ENCODE results near the gene CFAP107.
"Not testable (repeated sequence)": the region's sequence is repeated elsewhere in the genome, so short reads cannot be mapped to it uniquely, and the experiment has no call there.

CFAP107 gene, protein sequence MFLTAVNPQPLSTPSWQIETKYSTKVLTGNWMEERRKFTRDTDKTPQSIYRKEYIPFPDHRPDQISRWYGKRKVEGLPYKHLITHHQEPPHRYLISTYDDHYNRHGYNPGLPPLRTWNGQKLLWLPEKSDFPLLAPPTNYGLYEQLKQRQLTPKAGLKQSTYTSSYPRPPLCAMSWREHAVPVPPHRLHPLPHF

DNA sequence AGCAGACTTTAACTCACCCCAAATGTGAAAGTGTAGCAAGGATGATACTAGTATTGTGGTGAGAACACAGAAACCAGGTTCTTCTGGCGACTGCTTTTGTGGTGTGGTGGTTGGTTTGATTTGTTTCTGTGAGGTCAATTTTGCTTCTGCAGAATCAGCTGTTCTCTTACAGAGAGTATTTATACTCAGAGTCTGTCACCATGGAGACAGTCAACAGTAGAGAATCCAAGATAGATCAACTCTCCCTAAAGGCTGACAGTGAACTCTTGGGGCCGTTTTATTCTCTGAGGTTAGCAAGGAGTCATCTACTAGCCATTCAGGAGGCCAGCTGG, at the start of gene CFAP107:
Gene CFAP107 (plus strand): TSS at position 209 of the 332 bp plus-strand sequence. CDS start 231 bp downstream, outside the sequence.
- no peak for DNase-seq

DNA sequence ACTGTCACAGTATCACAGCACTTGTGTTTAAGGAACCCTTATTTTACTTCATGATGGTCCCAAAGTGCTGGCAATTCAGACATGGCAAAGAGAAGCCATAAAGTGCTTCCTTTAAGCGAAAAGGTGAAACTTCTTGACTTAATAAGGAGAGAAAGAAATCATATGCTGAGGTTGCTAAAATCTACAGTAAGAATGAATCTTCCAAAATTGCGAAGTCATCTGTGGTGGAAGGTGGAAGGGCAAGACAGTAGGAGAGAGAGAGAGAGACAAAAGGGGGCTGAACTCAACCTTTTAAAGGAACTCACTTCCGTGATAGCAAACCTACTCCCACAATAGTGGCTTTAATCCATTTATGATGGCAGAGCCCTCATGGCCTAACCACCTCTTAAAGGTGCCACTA, 49.3 kb upstream of the CFAP107 start:
- no peak for DNase-seq

- DNase-seq = no peak
Observed at GRCh38 chr1:12697397-12697796, 48.6 kb upstream of the CFAP107 start.

DNA sequence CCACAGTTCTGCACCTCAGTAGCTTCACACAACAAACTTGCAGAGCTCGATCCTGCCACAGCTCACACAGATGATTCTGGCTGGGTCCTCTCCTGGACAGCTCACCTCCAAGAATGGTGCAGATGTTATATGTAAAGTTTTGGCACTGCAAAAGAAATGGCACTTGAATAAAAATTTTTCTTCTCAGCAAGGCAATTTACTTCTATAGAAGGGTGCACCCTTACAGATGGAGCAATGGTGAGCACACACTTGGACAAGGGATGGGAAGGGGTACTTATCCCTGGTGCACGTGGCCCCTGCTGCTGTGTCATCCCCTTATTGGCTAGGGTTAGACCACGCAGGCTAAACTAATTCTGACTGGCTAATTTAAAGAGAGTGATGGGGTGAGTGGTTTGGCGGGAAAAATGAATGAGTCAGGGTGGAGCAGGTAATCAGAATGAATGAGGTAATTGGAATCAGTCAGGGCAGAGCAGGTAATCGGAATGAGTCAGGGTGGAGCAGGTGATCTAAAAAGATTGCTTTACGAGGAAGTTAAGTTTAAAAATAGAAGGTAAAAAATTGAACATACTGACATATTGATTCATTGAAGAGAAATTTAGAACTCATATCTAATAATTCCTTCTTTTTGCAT, 42.1 kb upstream of the CFAP107 start:
- no peak for DNase-seq

DNA sequence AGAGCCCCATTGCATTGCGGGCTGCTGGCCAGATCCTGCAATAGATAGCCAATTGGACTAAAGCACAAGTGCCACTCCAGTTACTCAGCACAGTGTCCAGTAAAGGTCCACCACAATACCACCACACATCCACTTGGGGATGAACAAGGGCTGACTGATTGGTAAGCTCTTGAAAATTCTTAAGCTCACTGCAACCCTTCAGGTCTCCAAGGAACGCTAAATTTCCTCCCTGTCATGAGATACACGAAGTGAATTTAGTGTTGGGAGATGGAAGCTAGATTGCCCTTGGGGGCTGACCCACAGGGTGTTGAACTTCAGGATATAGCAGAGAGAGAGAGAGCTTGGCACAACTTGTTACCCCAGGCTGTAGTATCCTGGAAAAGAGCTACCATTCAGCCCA, 39.9 kb upstream of the CFAP107 start:
- DNase-seq = no peak

- DNase-seq = no peak
Observed at GRCh38 chr1:12708396-12709090, 37.5 kb upstream of the CFAP107 start.

- no peak for DNase-seq
Observed at GRCh38 chr1:12709091-12709491, 36.9 kb upstream of the CFAP107 start.

DNA sequence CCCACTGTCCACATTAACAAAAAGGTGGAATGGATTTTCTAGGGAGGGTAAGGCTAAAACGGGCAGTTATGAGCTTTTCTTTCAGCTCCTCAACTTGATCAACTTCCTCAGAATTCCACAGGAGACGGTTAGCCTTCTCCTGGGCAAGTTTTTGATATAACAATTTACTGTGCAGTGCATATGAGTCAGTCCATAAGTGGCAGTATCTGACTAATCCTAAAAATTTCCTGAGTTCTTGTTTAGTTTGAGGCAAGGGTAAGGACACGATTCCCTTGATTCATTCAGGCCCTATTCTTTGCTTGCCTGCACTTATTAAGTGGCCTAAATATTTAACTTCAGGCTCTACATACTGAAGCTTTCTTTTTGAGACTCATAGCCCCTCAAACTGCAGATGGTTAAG, 36.3 kb upstream of the CFAP107 start:
- no peak for DNase-seq

GRCh38 chr1:12711536-12711935, 34.5 kb upstream of the CFAP107 start:
- no peak for DNase-seq

DNA sequence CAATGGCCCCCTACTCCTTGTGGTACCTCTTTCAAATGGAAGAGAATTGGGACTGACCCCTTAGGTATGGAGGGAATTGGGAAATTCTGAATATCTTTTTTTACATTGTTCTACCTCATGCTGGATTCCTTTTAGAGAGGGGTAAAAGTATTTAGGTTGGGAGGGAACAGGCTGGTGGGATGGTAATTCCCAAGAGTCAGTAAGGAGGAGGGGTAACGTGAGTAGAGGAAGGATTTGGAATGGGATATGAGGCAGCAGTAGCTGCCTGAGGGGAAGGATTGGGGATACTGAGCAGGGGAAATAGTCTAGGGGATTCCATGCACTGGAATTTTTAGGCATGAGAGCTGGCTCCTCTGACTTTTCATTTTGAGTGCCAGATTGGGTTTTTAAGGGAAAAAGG, 33.9 kb upstream of the CFAP107 start:
- DNase-seq = no peak

DNA sequence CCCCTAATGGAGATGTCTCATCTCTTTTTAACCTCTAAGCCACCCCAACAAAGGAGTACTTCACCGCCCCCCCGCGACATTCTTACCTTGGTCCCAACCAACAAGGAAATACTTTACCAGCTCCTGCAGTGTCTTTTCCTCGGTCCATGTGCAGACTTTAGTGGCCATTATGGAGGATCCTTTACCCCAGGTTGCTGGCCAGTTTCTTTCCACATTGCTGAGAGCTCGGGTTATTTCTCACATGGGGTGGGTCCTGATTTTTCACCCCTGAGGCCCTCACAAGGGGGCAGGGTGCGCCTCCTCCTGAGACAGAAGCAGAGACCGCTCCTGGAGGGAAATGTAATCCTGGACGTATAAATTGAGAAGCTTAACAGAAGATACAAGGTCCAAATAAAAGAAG, 33.1 kb upstream of the CFAP107 start:
- no peak for DNase-seq

GRCh38 chr1:12713651-12714050, 32.3 kb upstream of the CFAP107 start:
- not testable (repeated sequence) for DNase-seq

DNA sequence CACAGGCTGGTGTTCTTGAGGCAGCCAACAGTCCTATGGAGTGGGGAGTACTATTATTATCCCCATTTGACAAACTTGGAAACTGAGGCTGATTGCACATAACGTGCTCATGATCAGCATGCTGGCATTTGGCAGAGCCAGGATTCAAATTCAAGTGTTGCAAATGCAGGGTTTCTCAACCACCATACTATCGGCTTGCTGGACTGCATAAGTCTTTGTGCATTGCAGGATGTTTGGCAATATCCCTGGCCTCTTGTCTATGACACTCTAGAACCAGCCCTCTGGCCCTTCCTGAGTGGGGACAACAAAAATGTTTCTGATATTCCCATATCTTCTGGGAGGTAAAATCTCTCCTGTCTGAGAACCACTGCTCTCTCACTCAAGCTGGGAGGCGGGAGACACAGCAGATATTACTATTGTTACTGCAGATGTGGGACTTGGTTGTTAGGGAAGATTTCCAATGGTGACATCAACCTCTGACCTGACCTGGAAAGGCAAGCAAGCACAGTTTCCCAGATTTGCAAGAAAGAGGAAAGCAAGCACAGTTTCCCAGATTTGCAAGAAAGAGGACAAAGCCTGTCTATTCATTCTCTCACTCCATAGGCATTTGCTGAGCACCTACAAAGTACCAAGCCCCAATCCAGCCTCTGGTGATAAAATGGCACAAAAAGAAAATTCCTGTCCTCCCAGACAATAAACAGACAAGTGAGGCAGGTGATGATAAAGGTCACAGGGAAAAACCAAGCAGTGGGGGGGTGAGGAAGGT, 31.1 kb upstream of the CFAP107 start:
- no peak for DNase-seq

DNA sequence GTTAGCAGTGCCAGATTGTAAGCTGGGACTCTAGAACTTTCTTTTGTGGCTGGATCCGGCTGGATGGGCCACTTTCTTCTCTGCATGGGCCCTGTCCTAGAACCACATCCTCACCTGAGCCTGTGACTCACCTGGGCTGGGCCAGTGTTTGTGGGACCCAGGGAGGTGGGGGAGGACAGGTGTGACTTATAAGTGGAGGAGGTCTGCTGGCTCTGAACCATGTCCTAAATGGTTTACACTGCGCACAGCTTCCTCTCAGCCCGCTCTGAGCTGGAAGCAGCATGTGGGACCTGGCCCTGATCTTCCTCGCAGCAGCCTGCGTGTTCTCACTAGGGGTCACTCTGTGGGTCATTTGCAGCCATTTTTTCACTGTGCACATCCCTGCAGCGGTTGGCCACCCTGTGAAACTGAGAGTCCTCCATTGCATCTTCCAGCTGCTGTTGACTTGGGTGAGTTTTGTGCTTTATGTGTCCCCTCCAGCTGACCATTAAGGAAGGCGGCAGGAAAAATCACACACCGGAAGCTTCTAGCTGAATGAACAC, 30.0 kb upstream of the CFAP107 start, which contains the start of gene AADACL3:
Gene AADACL3 (plus strand): TSS at position 215 of the 542 bp plus-strand sequence. CDS start 67 bp downstream, at position 282.
- no peak for DNase-seq

- no peak for DNase-seq
Observed at GRCh38 chr1:12717301-12717838, 28.6 kb upstream of the CFAP107 start.

DNA sequence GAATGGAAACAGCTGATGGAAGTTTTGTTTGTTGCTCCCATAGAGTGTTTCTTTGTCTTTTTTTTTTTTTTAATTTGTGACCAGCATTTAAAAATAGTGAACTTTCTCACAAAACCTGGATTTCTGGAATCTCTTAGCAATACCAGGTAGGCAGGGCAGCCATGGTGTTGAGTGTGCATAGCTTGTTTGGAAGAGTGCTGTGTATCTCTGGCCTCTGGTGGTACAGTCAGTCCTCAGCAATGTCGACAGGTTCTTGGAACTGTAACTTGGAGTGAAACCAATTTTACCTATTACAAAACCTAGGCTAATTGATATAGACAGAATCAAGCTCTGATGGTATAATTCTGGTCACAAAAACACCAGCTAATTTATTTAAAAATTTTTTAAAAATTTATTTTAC, 23.4 kb upstream of the CFAP107 start:
- no peak for DNase-seq

DNA sequence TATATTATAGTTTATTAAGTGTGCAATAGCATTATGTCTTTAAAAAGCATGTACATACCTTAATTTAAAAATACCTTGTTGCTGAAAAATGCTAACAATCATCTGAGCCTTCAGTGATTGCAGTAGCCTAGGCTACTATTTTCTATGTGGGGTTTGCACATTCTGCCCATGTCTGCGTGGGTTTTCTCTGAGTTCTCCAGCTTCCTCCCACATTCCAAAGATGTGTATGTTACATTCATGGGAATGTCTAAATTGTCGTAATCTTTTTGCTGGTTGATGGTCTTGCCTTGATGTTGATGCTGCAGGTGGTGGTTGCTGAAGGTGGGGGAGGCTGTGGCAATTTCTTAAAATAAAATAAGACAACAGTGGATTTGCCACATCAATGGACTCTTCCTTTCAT, 17.6 kb upstream of the CFAP107 start:
- no peak for DNase-seq

- DNase-seq = no peak
Observed at GRCh38 chr1:12730156-12730555, 15.8 kb upstream of the CFAP107 start.

DNA sequence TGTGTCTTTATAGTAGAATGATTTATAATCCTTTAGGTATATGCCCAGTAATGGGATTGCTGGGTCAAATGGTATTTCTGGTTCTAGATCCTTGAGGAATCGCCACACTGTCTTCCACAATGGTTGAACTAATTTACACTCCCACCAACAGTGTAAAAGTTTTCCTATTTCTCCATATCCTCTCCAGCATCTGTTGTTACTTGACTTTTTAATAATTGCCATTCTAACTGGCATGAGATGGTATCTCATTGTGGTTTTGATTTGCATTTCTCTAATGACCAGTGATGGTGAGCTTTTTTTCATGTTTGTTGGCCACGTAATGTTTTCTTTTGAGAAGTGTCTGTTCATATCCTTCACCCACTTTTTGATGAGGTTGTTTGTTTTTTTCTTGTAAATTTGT, 14.9 kb upstream of the CFAP107 start:
- not testable (repeated sequence) for DNase-seq

- no peak for DNase-seq
Observed at GRCh38 chr1:12734651-12735050, 11.3 kb upstream of the CFAP107 start.

GRCh38 chr1:12738934-12739333, 7.1 kb upstream of the CFAP107 start:
- DNase-seq = no peak

DNA sequence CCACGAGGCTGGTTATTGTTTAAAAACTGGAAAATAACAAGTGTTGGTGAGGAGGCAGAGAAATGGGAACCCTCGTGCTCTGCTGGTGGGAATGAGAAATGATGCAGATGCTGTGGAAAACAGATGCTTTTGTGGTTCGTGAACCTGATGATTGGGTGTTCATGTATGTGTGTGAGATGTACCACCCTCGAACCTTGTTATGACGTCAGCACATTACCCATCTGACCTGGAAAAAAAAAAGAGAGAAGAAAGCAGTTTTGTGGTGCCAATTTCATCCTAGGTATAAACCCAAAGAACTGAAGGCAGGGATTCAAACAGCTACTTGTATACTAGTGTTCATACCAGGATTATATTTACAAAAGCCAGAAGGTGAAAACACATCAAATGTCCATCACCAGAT, 6.4 kb upstream of the CFAP107 start:
- DNase-seq = no peak

DNA sequence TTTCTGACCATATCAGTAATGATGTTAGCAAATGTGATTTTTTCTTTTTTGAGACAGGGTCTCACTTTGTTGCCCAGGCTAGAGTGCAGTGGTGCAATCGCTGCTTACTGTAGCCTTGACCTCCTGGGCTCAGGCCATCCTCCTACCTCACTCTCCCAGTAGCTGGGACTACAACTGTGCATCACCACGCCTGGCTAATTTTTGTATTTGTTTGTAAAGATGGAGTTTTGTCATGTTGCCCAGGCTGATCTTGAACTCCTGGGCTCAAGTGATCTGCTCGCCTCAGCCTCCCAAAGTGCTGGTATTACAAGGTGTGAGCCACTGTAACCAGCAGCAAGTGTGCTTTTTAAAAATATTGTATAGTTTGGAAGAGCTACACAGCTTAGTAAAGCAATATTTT, 4.1 kb upstream of the CFAP107 start:
- no peak for DNase-seq
